B cell (primary cell): Measurements from ENCODE around the gene SPTBN1. TPM values are rescaled to one million over a fixed set of nuclear protein-coding genes. Genes with fewer than 3 reads are reported as not detected.

Source experiments
- ATAC-seq: fragments of 200-7000 bp; cut with Tn5 transposase; one replicate; pipeline ENCODE4 v1.10.0; 2021; ENCODE audit warnings: low read depth, mild to moderate bottlenecking, moderate number of reproducible peaks, moderate library complexity
- CTCF ChIA-PET: fragments of 350-600 bp; sonication (Branson Sonifier 250); formaldehyde crosslinking; loops from one replicate; lab custom pipeline; 2021; ENCODE audit warnings: antibody characterized with exemption, inconsistent platforms; lab: Charles Lee
- POLR2A ChIA-PET: fragments of 350-600 bp; sonication (Branson Sonifier 250); formaldehyde crosslinking; loops from one replicate; lab custom pipeline; 2021; ENCODE audit warnings: antibody characterized with exemption; lab: Charles Lee
- DNase-seq: peaks from one replicate; pipeline ENCODE4 v3.0.0; 2013
- H2AFZ ChIP-seq: 2 replicates; pipeline ENCODE4 v1.6.1; 2012; ENCODE audit warnings: mild to moderate bottlenecking, low read depth, low read length; ENCODE audit not compliant: insufficient read depth, poor library complexity, severe bottlenecking
- H3K27ac ChIP-seq, 2 donors: 1 replicate in 1 of 2; 2 replicates in 1 of 2; pipeline ENCODE4 v1.5.1; 2012 to 2013; ENCODE audit warnings: low read length in 2 of 2, mild to moderate bottlenecking in 2 of 2, moderate library complexity in 1 of 2
- H3K27me3 ChIP-seq, 4 experiments: fragments of 200-600 bp in 1 of 4; sonication (generic) in 1 of 4; replicated peaks in 1 of 4; 1 replicate in 2 of 4; 2 replicates in 2 of 4; pipeline versions ENCODE4 v1.6.1 to v1.7.0; 2013 to 2016; ENCODE audit warnings: low read length in 3 of 4, mild to moderate bottlenecking in 2 of 4, mixed read lengths in 1 of 4, moderate library complexity in 1 of 4; ENCODE audit not compliant: insufficient read depth in 4 of 4, control insufficient read depth in 3 of 4; ENCODE audit errors: control extremely low read depth in 1 of 4
- H3K36me3 ChIP-seq, 2 experiments: replicated peaks in 1 of 2; 1 replicate in 1 of 2; 2 replicates in 1 of 2; pipeline versions ENCODE4 v1.6.1 to v1.7.1; 2013; ENCODE audit warnings: low read length in 1 of 2; ENCODE audit not compliant: insufficient read depth in 2 of 2, control insufficient read depth in 1 of 2; ENCODE audit errors: control extremely low read depth in 1 of 2, extremely low read depth in 1 of 2
- H3K4me1 ChIP-seq, 2 donors: fragments of 200-600 bp in 1 of 2; sonication (generic) in 1 of 2; 1 replicate in 1 of 2; 2 replicates in 1 of 2; pipeline versions ENCODE4 v1.5.1 to v1.6.1; 2013 to 2017; ENCODE audit warnings: low read length in 2 of 2; ENCODE audit not compliant: control insufficient read depth in 2 of 2, insufficient read depth in 2 of 2
- H3K4me2 ChIP-seq: replicated peaks from 2 replicates; pipeline ENCODE3; 2012; ENCODE audit warnings: mild to moderate bottlenecking, low read depth, low read length; ENCODE audit not compliant: poor library complexity, severe bottlenecking
- H3K4me3 ChIP-seq, 5 experiments: fragments of 200-600 bp in 1 of 5; sonication (generic) in 1 of 5; 1 replicate in 3 of 5; 2 replicates in 2 of 5; pipeline versions ENCODE4 v1.5.1 to v1.7.0; 2011 to 2016; ENCODE audit warnings: low read length in 4 of 5, mild to moderate bottlenecking in 4 of 5, low read depth in 2 of 5, control low read depth in 1 of 5, moderate library complexity in 1 of 5; ENCODE audit not compliant: insufficient read depth in 1 of 5; ENCODE audit errors: control extremely low read depth in 1 of 5, extremely low read depth in 1 of 5
- H3K79me2 ChIP-seq: fragments of 200-600 bp; sonication (generic); one replicate; pipeline ENCODE4 v1.6.0; 2016; ENCODE audit warnings: low read length; ENCODE audit not compliant: control insufficient read depth, insufficient read depth
- H3K9ac ChIP-seq: fragments of 200-600 bp; sonication (generic); 2 replicates; pipeline ENCODE4 v1.6.1; 2017; ENCODE audit warnings: mild to moderate bottlenecking, low read length, moderate library complexity
- H3K9me3 ChIP-seq, 3 donors: one replicate each; pipeline versions ENCODE4 v1.6.1 to v1.7.1; 2013; ENCODE audit warnings: low read length in 2 of 3; ENCODE audit not compliant: control insufficient read depth in 2 of 3, insufficient read depth in 1 of 3; ENCODE audit errors: control extremely low read depth in 1 of 3
- H4K20me1 ChIP-seq: 2 replicates; pipeline ENCODE4 v1.6.0; 2012; ENCODE audit warnings: mild to moderate bottlenecking, low read length; ENCODE audit not compliant: insufficient read depth, control insufficient read depth, poor library complexity, severe bottlenecking
- H3K27ac Mint-ChIP-seq: one replicate; pipeline ENCODE4 v1.8.0; 2021; ENCODE audit warnings: mixed read lengths
- H3K27me3 Mint-ChIP-seq: one replicate; pipeline ENCODE4 v1.8.0; 2021; ENCODE audit warnings: mixed read lengths
- H3K4me1 Mint-ChIP-seq: one replicate; pipeline ENCODE4 v1.8.0; 2021; ENCODE audit warnings: mixed read lengths
- H3K4me3 Mint-ChIP-seq: one replicate; pipeline ENCODE4 v1.8.0; 2021; ENCODE audit warnings: mixed read lengths
- H3K9me3 Mint-ChIP-seq: one replicate; pipeline ENCODE4 v1.8.0; 2022; ENCODE audit warnings: mixed read lengths; ENCODE audit not compliant: insufficient read depth
- EZH2 ChIP-seq: IDR thresholded peaks from 2 replicates; pipeline ENCODE4 v1.6.1; 2012; ENCODE audit warnings: borderline replicate concordance, low read depth, mild to moderate bottlenecking, moderate library complexity, low read length; ENCODE audit not compliant: insufficient read depth, poor library complexity, severe bottlenecking
- WGBS: methylation state at CpG from one replicate; pipeline ENCODE4 v1.1.5; 2013; ENCODE audit warnings: missing lambda C conversion rate; ENCODE audit not compliant: insufficient coverage; 5-methylcytosine and 5-hydroxymethylcytosine counted together
- intact Hi-C: fragments of 100-400 bp; cut with micrococcal nuclease; formaldehyde crosslinking; loops from one replicate; pipeline ENCODE4 v1.10.0; 2022
- polyA plus RNA-seq: library from polyadenylated mRNA; depleted of rRNA; stranded (reverse); fragments of >200 nt; gene quantifications from 2 replicates; pipeline ENCODE4 v1.2.3, GENCODE V29; 2012
- total RNA-seq, 2 donors: library from RNA; stranded (reverse); fragments of 120-200 nt in 1 of 2; gene quantifications; 1 replicate in 1 of 2; 2 replicates in 1 of 2; pipeline versions ENCODE4 v1.2.3 to v1.2.4, GENCODE V29; 2013 to 2022
- TF ChIP-seq, protein P1 (sequence below): fragments of 200-600 bp; IDR thresholded peaks from one replicate; pipeline ENCODE4 v1.8.0; 2022; ENCODE audit warnings: antibody characterized with exemption, mild to moderate bottlenecking

Gene SPTBN1
- total and polyA plus RNA-seq, 2 donors (not counting 1 experiment from before 2014, with no cell fraction given), result 43.7 to 144 TPM

DNA sequence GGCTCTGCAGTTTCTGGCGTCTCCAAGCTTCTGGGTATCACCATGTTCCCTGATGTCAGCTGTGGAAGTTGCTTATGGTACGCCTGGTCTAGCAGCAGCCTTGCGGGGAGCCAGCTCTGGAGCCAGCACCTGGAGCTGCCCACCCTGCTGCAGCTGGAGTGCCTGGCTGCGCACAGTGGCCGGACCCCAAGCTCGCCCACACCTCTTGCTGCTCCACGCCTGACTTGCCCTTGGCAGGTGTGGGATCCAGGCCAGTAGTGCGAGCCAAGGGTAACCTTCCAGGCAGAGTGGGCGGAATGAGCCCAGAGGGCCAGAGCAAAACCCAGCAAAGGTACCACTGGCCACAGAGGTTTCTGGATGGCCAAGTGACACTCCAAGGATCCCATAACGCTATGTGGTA, 254.1 kb downstream of the SPTBN1 start:
- Histone ChIP-seq H3K4me3 (no peak overlapping the region), H3K36me3 (no peaks in the 10 kb centered on the region), H3K27me3 (peaks cover 0 to 22% (median 12%) of the 10 kb centered on the region in 4 experiments), H3K4me1 (peaks cover 14 to 15% of the 10 kb centered on the region in 2 donors), H3K9me3 (peaks cover 0 to 13% (median 0%) of the 10 kb centered on the region in 3 donors), H3K79me2 (no peaks in the 10 kb centered on the region), H3K4me2 (no peak overlapping the region), H2AFZ (no peak overlapping the region), H3K27ac (no peak overlapping the region), H4K20me1 (no peaks in the 10 kb centered on the region), H3K9ac (no peak overlapping the region)
- ChIA-PET CTCF (interaction anchor here (2.3 to 11.4 kb wide), 4 partner anchors 48 to 603 kb away, joined by 11 to 294 read pairs (median 160); no protein-coding TSS in a partner anchor), POLR2A (interaction anchor here (1.1 kb wide), 1 partner anchor 13 kb away, joined by 4 read pairs; the partner anchor contains the start of gene EML6)
- intact Hi-C loops, result no loop called here
- 98% methylated on average over 8 of the region's 10 CpGs for WGBS
- peaks cover 13% of the 10 kb centered on the region for H3K4me1 Mint-ChIP-seq
- H3K27ac Mint-ChIP-seq, result no peak overlapping the region
- H3K27me3 Mint-ChIP-seq, result peaks cover 12% of the 10 kb centered on the region
- no peak for TF ChIP-seq EZH2
- TF ChIP-seq, protein P1, sequence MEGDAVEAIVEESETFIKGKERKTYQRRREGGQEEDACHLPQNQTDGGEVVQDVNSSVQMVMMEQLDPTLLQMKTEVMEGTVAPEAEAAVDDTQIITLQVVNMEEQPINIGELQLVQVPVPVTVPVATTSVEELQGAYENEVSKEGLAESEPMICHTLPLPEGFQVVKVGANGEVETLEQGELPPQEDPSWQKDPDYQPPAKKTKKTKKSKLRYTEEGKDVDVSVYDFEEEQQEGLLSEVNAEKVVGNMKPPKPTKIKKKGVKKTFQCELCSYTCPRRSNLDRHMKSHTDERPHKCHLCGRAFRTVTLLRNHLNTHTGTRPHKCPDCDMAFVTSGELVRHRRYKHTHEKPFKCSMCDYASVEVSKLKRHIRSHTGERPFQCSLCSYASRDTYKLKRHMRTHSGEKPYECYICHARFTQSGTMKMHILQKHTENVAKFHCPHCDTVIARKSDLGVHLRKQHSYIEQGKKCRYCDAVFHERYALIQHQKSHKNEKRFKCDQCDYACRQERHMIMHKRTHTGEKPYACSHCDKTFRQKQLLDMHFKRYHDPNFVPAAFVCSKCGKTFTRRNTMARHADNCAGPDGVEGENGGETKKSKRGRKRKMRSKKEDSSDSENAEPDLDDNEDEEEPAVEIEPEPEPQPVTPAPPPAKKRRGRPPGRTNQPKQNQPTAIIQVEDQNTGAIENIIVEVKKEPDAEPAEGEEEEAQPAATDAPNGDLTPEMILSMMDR, result no peak
- ATAC-seq (no peak), DNase-seq (no peak)
- H3K4me3 Mint-ChIP-seq, result peak overlapping the region; percentile 80
- H3K9me3 Mint-ChIP-seq, result no peaks in the 10 kb centered on the region

DNA sequence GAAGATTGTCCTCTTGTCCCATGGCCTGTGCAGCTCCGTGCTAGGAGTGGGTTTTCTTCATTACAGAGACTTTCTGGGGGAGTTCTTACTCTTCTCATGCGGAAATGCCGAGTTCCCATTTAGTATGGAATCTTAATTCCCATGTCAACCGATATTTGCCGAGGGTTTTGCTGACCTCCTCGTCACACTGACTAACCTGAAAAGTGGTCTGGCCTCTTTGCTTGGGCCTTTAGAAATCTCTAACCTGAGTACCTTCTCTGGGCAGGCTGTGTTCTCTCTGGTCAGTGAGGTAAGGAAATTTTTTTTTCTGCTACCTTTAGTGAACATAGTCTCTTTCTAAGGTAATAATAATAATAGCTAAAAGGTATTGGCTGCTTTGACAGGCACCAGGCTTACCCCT, 256.4 kb downstream of the SPTBN1 start:
- Histone ChIP-seq H2AFZ (no peak overlapping the region), H3K27me3 (peaks cover 0 to 22% (median 11%) of the 10 kb centered on the region in 4 experiments), H3K4me3 (no peak overlapping the region), H3K4me2 (no peak overlapping the region), H3K79me2 (no peaks in the 10 kb centered on the region), H4K20me1 (no peaks in the 10 kb centered on the region), H3K9me3 (peaks cover 0 to 13% (median 0%) of the 10 kb centered on the region in 3 donors), H3K36me3 (no peaks in the 10 kb centered on the region), H3K27ac (no peak overlapping the region), H3K9ac (no peak overlapping the region), H3K4me1 (peaks cover 14 to 15% of the 10 kb centered on the region in 2 donors)
- no peak overlapping the region for H3K27ac Mint-ChIP-seq
- peaks cover 13% of the 10 kb centered on the region for H3K27me3 Mint-ChIP-seq
- ChIA-PET CTCF (no interaction called here), POLR2A (interaction anchor here (0.7 kb wide), 1 partner anchor 46 kb away, joined by 3 read pairs; no protein-coding TSS in a partner anchor)
- no peak overlapping the region for H3K4me3 Mint-ChIP-seq
- H3K4me1 Mint-ChIP-seq, result peaks cover 18% of the 10 kb centered on the region
- 100% methylated on average over 4 of the region's 6 CpGs for WGBS
- intact Hi-C loops, result no loop called here
- H3K9me3 Mint-ChIP-seq, result no peaks in the 10 kb centered on the region
- no peak for ATAC-seq
- DNase-seq, result no peak
- TF ChIP-seq EZH2, result no peak
- TF ChIP-seq, protein P1, result no peak
